H1 (cell line): ENCODE data around the gene CNPY4. TPM values are rescaled to one million over a fixed set of nuclear protein-coding genes. Genes with fewer than 3 reads are reported as not detected.

Experiments
- polyA plus RNA-seq, 7 experiments: library from polyadenylated mRNA; depleted of rRNA in 3 of 7; stranded (reverse) in 5 of 7; unstranded in 2 of 7; fragments of >200 nt in 5 of 7; fragments of 200-250 nt in 2 of 7; gene quantifications; 1 replicate in 5 of 7; 2 replicates in 1 of 7; 4 replicates in 1 of 7; pipeline versions ENCODE4 v1.2.1 to v1.2.3, GENCODE V29; 2011 to 2013; ENCODE audit warnings: missing spikeins in 2 of 7, mixed read lengths in 2 of 7
- total RNA-seq: library from RNA; stranded (reverse); fragmentation: NEBNext Ultra II Directional; extraction: Animal tissue kit (Norgen Biotek cat#: 25700); gene quantifications from 2 replicates; pipeline ENCODE4 v1.2.1, GENCODE V29; 2021
- TF ChIP-seq, protein P1 (sequence below): fragments of 300-600 bp; sonication (generic); IDR thresholded peaks from 2 replicates; pipeline ENCODE4 v1.7.1; 2012; ENCODE audit warnings: low read length, moderate library complexity, mild to moderate bottlenecking, inconsistent platforms; ENCODE audit not compliant: insufficient replicate concordance

The CNPY4 gene
- total and polyA plus RNA-seq, 2 of the 8 experiments (the other 6 are each of a cell fraction or from before 2014, with no cell fraction given): 10.2 to 15.3 TPM

DNA sequence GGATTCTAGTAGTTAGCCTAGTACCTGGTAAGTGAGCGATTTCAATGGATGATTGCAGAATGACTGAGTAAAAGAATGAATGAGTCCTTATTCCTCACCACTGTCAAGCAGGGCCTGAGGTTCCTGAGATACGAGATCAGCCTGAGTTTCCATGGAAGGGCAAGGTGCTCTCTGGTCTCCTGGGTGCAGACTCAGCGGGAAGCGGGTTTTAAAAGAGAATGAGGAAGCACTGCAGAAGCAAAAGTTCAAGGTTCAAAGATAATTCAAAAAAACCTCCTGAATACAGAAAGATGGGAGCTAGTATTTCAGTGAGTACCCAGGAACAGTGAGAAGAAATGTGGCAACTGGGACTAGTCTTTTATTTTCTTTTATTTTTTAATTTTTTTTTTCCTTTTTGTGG is 42.2 kb upstream of the CNPY4 start (continued):
- TF ChIP-seq, protein P1, sequence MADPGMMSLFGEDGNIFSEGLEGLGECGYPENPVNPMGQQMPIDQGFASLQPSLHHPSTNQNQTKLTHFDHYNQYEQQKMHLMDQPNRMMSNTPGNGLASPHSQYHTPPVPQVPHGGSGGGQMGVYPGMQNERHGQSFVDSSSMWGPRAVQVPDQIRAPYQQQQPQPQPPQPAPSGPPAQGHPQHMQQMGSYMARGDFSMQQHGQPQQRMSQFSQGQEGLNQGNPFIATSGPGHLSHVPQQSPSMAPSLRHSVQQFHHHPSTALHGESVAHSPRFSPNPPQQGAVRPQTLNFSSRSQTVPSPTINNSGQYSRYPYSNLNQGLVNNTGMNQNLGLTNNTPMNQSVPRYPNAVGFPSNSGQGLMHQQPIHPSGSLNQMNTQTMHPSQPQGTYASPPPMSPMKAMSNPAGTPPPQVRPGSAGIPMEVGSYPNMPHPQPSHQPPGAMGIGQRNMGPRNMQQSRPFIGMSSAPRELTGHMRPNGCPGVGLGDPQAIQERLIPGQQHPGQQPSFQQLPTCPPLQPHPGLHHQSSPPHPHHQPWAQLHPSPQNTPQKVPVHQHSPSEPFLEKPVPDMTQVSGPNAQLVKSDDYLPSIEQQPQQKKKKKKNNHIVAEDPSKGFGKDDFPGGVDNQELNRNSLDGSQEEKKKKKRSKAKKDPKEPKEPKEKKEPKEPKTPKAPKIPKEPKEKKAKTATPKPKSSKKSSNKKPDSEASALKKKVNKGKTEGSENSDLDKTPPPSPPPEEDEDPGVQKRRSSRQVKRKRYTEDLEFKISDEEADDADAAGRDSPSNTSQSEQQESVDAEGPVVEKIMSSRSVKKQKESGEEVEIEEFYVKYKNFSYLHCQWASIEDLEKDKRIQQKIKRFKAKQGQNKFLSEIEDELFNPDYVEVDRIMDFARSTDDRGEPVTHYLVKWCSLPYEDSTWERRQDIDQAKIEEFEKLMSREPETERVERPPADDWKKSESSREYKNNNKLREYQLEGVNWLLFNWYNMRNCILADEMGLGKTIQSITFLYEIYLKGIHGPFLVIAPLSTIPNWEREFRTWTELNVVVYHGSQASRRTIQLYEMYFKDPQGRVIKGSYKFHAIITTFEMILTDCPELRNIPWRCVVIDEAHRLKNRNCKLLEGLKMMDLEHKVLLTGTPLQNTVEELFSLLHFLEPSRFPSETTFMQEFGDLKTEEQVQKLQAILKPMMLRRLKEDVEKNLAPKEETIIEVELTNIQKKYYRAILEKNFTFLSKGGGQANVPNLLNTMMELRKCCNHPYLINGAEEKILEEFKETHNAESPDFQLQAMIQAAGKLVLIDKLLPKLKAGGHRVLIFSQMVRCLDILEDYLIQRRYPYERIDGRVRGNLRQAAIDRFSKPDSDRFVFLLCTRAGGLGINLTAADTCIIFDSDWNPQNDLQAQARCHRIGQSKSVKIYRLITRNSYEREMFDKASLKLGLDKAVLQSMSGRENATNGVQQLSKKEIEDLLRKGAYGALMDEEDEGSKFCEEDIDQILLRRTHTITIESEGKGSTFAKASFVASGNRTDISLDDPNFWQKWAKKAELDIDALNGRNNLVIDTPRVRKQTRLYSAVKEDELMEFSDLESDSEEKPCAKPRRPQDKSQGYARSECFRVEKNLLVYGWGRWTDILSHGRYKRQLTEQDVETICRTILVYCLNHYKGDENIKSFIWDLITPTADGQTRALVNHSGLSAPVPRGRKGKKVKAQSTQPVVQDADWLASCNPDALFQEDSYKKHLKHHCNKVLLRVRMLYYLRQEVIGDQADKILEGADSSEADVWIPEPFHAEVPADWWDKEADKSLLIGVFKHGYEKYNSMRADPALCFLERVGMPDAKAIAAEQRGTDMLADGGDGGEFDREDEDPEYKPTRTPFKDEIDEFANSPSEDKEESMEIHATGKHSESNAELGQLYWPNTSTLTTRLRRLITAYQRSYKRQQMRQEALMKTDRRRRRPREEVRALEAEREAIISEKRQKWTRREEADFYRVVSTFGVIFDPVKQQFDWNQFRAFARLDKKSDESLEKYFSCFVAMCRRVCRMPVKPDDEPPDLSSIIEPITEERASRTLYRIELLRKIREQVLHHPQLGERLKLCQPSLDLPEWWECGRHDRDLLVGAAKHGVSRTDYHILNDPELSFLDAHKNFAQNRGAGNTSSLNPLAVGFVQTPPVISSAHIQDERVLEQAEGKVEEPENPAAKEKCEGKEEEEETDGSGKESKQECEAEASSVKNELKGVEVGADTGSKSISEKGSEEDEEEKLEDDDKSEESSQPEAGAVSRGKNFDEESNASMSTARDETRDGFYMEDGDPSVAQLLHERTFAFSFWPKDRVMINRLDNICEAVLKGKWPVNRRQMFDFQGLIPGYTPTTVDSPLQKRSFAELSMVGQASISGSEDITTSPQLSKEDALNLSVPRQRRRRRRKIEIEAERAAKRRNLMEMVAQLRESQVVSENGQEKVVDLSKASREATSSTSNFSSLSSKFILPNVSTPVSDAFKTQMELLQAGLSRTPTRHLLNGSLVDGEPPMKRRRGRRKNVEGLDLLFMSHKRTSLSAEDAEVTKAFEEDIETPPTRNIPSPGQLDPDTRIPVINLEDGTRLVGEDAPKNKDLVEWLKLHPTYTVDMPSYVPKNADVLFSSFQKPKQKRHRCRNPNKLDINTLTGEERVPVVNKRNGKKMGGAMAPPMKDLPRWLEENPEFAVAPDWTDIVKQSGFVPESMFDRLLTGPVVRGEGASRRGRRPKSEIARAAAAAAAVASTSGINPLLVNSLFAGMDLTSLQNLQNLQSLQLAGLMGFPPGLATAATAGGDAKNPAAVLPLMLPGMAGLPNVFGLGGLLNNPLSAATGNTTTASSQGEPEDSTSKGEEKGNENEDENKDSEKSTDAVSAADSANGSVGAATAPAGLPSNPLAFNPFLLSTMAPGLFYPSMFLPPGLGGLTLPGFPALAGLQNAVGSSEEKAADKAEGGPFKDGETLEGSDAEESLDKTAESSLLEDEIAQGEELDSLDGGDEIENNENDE: no peak
